Measurements from ENCODE around the gene VTI1B.

DNA sequence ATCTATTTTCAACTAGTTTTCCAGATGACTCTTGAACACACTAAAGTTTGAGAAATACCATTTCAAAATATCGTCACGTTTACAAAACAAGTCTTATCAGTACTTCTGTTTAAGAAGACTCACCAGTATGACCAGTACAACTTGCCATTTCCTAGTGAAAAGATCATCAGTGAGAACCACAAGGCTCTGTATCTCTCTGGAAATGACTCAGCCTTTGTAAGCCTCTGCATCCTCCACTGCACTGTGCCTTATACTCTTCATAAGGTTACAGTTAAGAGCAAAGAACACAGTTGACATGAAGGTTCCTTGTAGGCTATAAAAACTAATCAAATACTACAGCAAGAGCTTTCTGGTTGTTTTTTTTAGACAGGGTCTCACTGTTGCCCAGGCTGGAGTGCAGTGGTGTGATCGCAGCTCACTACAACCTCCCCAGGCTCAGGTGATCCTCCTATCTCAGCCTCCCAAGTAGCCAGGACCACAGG, 5.7 kb upstream of the VTI1B start:
- TF ChIP-seq EZH2phosphoT487 (IDR thresholded peaks at IDR 0.05; ENCODE audit: low read depth, severe bottlenecking, unreplicated experiment) (no peak), EZH2 (IDR thresholded peaks at IDR 0.05; ENCODE audit: borderline replicate concordance) (no peak)
- TF ChIP-seq, protein P1, sequence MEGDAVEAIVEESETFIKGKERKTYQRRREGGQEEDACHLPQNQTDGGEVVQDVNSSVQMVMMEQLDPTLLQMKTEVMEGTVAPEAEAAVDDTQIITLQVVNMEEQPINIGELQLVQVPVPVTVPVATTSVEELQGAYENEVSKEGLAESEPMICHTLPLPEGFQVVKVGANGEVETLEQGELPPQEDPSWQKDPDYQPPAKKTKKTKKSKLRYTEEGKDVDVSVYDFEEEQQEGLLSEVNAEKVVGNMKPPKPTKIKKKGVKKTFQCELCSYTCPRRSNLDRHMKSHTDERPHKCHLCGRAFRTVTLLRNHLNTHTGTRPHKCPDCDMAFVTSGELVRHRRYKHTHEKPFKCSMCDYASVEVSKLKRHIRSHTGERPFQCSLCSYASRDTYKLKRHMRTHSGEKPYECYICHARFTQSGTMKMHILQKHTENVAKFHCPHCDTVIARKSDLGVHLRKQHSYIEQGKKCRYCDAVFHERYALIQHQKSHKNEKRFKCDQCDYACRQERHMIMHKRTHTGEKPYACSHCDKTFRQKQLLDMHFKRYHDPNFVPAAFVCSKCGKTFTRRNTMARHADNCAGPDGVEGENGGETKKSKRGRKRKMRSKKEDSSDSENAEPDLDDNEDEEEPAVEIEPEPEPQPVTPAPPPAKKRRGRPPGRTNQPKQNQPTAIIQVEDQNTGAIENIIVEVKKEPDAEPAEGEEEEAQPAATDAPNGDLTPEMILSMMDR (IDR thresholded peaks at IDR 0.05; ENCODE audit: poor library complexity), result no peak
